Peyer's patch (tissue), 4 donors: Measurements from ENCODE around the gene OVAAL. TPM values are rescaled to one million over a fixed set of nuclear protein-coding genes. Genes with fewer than 3 reads are reported as not detected.
A peak's percentile ranks its signal among the peaks of the same experiment; 100 is the strongest.

ENCODE experiments used
- DNase-seq, 3 donors: peaks; one replicate each; pipeline ENCODE4 v3.0.0-alpha.2; 2017 to 2019
- H3K27ac ChIP-seq, 4 donors: fragments of 200-600 bp; sonication (generic); one replicate each; pipeline ENCODE4 v1.5.1; 2016 to 2019
- H3K27me3 ChIP-seq, 2 donors: fragments of 200-600 bp; sonication (generic); one replicate each; pipeline ENCODE4 v1.5.1; 2019
- H3K36me3 ChIP-seq, 3 donors: fragments of 200-600 bp; sonication (generic); one replicate each; pipeline ENCODE4 v1.5.1; 2016 to 2019
- H3K4me1 ChIP-seq, 4 donors: fragments of 200-600 bp; sonication (generic); one replicate each; pipeline ENCODE4 v1.5.1; 2016 to 2019
- H3K4me3 ChIP-seq, 4 donors: fragments of 200-600 bp; sonication (generic); 1 replicate in 3 of 4; 2 replicates in 1 of 4; pipeline ENCODE4 v1.5.1; 2016 to 2019; ENCODE audit warnings: mild to moderate bottlenecking in 1 of 4
- H3K9me3 ChIP-seq, 4 donors: fragments of 200-600 bp; sonication (generic); one replicate each; pipeline ENCODE4 v1.5.1; 2016 to 2019; ENCODE audit warnings: mild to moderate bottlenecking in 1 of 4
- POLR2A ChIP-seq, 2 donors: fragments of 450-650 bp; IDR thresholded peaks; one replicate each; pipeline ENCODE4 v1.5.1; 2017; ENCODE audit warnings: antibody characterized with exemption in 2 of 2, mild to moderate bottlenecking in 2 of 2, moderate library complexity in 2 of 2
- total RNA-seq, 4 donors: library from RNA; depleted of rRNA; stranded (reverse); fragments of >200 nt; gene quantifications; one replicate each; pipeline ENCODE4 v1.1.0, GENCODE V29; 2016
- TF ChIP-seq, protein P1 (sequence below), 6 experiments: fragments of 450-650 bp in 4 of 6; fragments of 200-600 bp in 2 of 6; sonication (generic) in 1 of 6; IDR thresholded peaks; one replicate each; pipeline ENCODE4 v1.5.1; 2017 to 2019; ENCODE audit warnings: antibody characterized with exemption in 6 of 6, mild to moderate bottlenecking in 3 of 6, moderate library complexity in 1 of 6

The OVAAL gene
- total RNA-seq, 4 donors from 2014 or later: not detected

DNA sequence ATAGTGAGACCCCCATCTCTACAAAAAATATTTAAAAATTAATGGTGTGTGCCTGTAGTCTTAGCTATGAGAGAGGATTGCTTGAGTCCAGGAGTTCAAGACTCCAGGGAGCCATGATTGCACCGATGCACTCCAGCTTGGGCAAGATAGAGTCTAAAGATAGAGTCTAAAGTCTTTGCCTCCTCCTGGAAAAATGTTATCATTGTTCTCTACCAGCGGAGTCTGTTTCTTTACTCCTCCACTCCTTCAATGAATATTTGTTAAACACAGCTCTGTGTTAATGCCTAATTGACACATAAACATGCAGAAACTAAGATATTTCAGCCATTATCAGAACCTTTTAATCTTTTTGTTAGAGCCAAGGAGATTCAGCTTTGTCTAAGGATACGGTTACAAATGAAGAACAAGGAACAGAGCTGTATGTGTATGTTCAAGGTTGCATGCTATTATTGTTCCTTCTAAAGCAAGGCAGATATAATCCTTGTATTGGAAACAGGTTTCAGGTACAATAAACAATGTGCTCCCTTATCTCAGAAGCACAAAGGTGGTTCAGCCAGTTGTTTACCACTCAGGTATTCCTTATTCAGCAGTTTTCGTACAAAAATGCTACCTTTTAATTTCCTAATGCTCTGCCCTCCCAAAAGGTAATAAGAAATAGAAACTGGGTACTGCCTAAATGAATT is 15.4 kb downstream of the OVAAL start:
- Histone ChIP-seq H3K4me1 (peaks cover 0 to 5% (median 0%) of the 10 kb centered on the region in 4 donors), H3K27me3 (no peaks in the 10 kb centered on the region), H3K9me3 (no peaks in the 10 kb centered on the region), H3K27ac (peak overlapping the region in 2 of 4 donors; percentile 50 to 57), H3K4me3 (no peak overlapping the region), H3K36me3 (no peaks in the 10 kb centered on the region)
- TF ChIP-seq, protein P1, sequence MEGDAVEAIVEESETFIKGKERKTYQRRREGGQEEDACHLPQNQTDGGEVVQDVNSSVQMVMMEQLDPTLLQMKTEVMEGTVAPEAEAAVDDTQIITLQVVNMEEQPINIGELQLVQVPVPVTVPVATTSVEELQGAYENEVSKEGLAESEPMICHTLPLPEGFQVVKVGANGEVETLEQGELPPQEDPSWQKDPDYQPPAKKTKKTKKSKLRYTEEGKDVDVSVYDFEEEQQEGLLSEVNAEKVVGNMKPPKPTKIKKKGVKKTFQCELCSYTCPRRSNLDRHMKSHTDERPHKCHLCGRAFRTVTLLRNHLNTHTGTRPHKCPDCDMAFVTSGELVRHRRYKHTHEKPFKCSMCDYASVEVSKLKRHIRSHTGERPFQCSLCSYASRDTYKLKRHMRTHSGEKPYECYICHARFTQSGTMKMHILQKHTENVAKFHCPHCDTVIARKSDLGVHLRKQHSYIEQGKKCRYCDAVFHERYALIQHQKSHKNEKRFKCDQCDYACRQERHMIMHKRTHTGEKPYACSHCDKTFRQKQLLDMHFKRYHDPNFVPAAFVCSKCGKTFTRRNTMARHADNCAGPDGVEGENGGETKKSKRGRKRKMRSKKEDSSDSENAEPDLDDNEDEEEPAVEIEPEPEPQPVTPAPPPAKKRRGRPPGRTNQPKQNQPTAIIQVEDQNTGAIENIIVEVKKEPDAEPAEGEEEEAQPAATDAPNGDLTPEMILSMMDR (IDR thresholded peaks at IDR 0.05): no peak
- TF ChIP-seq POLR2A (IDR thresholded peaks at IDR 0.05): no peak
- no peak for DNase-seq

DNA sequence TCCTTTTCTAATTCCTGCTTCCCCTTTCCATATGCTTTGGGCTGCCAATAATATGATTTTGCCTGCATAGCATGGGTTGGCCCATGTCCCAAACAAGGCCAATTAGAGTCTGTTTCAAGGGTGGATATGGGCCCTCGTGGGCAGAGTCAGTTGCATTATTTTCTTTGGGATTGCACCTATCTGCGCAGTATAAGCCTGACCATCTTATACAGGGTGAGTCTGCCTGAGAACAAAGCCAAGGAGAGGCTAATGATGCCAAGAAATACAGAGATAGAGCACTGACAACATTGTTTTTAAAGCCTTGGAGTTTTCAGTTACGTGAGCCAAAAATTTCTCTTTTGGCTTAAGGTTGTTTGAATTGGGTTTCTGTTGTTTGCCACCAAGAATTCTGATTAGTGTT is 18.6 kb downstream of the OVAAL start:
- Histone ChIP-seq H3K9me3 (no peaks in the 10 kb centered on the region), H3K27ac (no peak overlapping the region), H3K4me1 (peaks cover 0 to 5% (median 0%) of the 10 kb centered on the region in 4 donors), H3K36me3 (no peaks in the 10 kb centered on the region), H3K27me3 (no peaks in the 10 kb centered on the region), H3K4me3 (no peak overlapping the region)
- no peak for DNase-seq
- no peak for TF ChIP-seq POLR2A (IDR thresholded peaks at IDR 0.05)
- TF ChIP-seq, protein P1 (IDR thresholded peaks at IDR 0.05): no peak

DNA sequence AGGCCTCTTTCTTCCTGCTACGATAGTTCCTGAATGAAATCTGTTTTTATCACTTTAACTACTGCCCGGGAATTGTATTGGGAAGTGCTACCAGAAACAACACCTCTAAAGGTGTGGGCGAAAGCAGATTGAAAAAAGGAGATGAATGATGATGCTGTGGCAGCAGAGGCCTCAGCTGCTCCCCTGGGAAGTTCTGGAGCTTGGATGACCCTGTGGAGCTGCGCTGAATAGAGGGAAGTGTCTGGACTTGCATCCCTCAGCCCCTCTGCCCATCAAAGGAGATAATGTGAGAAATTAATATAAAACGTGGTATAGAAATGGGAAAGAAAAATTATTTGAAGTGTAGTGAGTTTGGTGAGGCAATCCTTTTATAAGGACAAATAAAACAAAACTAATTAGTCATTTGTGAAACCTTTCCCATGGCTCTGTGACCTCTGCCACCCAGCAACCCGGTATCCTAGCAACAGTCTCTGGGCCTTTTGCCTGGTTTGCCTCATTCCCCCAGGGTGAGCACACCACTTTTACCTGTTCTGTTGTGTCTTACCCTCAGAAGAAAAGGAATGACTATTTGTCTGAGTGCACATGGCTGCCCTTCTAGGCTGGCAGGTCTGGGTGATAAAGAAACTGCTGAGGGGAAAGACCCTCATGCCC is 21.3 kb downstream of the OVAAL start:
- Histone ChIP-seq H3K27ac (no peak overlapping the region), H3K27me3 (no peaks in the 10 kb centered on the region), H3K4me1 (no peaks in the 10 kb centered on the region), H3K36me3 (no peaks in the 10 kb centered on the region), H3K9me3 (no peaks in the 10 kb centered on the region), H3K4me3 (no peak overlapping the region)
- TF ChIP-seq POLR2A (IDR thresholded peaks at IDR 0.05): no peak
- TF ChIP-seq, protein P1 (IDR thresholded peaks at IDR 0.05): no peak
- no peak for DNase-seq

DNA sequence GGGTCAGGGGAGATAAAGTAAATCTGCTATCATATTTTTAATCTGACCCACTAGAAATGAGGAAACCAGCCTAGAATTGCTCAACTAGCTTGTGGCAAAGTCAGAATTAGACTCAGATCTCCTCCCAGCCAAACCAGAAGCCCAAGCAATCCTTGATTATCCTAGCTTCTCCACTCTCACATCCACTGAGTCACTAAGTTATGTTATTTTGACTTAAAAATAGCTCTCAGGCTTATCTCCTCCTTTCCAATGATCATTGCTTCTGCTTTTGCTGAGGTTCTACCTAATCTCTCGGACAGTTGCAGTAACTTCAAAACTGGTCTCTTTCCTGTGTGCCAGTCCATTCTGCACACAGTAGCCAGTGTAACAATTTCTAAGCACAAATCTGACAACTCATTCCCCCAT is 22.9 kb downstream of the OVAAL start:
- TF ChIP-seq, protein P1 (IDR thresholded peaks at IDR 0.05): no peak
- TF ChIP-seq POLR2A (IDR thresholded peaks at IDR 0.05): no peak
- DNase-seq: no peak
- H3K27me3 ChIP-seq: no peaks in the 10 kb centered on the region
- H3K4me3 ChIP-seq: no peak overlapping the region
- H3K9me3 ChIP-seq: no peaks in the 10 kb centered on the region
- no peaks in the 10 kb centered on the region for H3K4me1 ChIP-seq
- H3K27ac ChIP-seq: no peak overlapping the region
- no peaks in the 10 kb centered on the region for H3K36me3 ChIP-seq

DNA sequence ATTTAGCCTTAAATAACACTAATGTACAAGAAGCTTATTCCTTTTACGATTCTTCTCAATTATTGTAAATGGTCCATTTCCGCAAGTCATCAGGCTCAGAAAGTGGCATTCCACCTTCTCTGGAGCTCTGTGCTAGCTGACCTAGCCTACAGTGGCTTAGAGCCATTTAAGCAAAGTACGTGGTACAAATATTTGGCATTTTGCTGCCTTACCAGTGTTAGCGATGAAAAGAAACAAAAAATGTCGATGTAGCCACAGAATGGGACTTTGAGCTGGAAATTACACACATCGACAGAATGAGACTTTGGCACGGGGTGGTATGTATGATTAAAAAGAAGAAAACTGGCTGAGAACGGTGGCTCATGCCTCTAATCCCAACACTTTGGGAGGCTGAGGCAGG is 26.1 kb downstream of the OVAAL start:
- Histone ChIP-seq H3K9me3 (no peaks in the 10 kb centered on the region), H3K27ac (no peak overlapping the region), H3K4me1 (no peaks in the 10 kb centered on the region), H3K4me3 (no peak overlapping the region), H3K27me3 (no peaks in the 10 kb centered on the region), H3K36me3 (no peaks in the 10 kb centered on the region)
- TF ChIP-seq, protein P1 (IDR thresholded peaks at IDR 0.05): no peak
- TF ChIP-seq POLR2A (IDR thresholded peaks at IDR 0.05): no peak
- no peak for DNase-seq
